SHP77 (cell line): ENCODE results near the gene PPFIBP1.

Experiments
- DNase-seq, 2 experiments: peaks; one replicate each; lab custom pipeline; 2025; lab: John Stamatoyannopoulos, UW

The PPFIBP1 gene

DNA sequence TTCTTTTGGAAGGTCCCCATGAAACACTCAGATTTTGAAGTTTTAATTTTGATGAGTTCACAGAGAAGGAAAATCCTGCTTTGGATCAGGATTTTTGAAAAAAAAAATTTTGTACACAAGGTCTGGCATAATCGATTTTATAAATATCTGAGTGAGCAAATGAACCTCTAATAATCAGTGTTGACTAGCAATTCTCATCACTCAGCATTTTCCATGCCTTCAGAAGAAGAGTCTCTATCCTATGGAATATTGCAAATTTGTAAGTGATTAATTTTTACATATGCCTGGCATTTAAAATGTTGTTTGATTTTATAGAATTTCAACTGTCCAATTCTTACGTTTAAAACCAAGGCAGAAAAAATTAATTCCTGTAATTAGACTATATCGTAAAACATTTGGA, 141.7 kb downstream of the PPFIBP1 start:
- DNase-seq: no peak

GRCh38 chr12:27666510-27666909, 142.5 kb downstream of the PPFIBP1 start:
- no peak for DNase-seq

DNA sequence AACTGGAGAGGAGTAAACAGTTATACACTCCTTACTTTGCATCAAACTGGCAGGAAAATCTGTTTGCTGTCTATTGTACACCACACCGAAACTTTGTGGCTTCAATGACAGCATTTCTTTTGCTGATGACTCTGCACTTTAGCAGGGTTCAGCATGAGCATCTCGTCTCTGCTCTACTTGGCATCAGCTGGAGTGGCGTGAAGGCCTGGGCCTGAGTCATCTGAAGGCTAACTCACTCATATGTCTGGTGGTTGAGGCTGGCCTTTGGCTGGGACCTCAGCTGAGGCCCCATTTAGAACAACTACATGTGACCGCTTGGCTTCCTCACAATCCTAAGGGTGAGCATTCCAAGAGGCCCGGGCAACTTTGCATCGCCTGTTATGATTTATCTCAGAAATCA, 143.5 kb downstream of the PPFIBP1 start:
- DNase-seq: no peak

GRCh38 chr12:27672051-27672450, 148.0 kb downstream of the PPFIBP1 start:
- no peak for DNase-seq

DNA sequence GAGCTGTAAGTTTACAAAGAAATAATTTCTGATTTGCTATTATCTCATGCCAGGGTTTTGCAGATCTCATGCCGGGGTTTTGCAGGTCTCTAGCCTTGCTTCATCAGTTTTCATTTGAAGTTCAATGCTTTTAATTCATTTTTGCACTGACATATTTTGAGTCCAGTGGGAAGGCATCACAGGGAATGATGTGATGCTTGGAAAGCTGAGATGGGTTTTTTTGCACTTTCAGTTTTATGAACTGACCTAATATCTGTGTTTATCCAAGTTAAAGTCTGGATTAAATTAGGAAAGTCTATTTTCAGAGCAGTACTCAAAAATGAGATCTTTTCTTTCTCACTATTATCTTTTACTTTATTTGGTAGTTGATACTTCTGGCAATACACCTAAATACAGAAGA, 148.6 kb downstream of the PPFIBP1 start:
- no peak for DNase-seq

GRCh38 chr12:27673101-27673718, 149.2 kb downstream of the PPFIBP1 start:
- no peak for DNase-seq

GRCh38 chr12:27674989-27675388, 151.0 kb downstream of the PPFIBP1 start:
- DNase-seq: no peak

- DNase-seq: no peak
Observed at GRCh38 chr12:27680619-27681018, 156.6 kb downstream of the PPFIBP1 start.

DNA sequence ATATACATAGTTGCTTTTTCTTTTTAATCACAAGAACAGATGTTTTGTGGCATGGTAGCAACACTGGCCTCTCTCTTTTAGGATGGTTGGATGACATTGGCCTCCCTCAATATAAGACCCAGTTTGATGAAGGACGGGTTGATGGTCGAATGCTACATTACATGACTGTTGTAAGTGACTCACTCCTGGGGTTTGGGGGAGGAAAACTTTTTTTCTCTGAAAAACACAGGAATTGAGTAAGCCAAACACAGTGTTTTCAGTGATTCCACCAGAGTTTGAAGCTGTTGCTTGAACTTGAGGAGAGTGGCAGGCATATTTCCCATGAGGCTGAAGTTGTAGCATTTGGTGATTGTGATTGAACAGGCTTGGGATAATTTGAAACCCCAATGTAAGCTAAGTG, 158.5 kb downstream of the PPFIBP1 start:
- DNase-seq: no peak

GRCh38 chr12:27685274-27685673, 161.3 kb downstream of the PPFIBP1 start:
- no peak for DNase-seq

DNA sequence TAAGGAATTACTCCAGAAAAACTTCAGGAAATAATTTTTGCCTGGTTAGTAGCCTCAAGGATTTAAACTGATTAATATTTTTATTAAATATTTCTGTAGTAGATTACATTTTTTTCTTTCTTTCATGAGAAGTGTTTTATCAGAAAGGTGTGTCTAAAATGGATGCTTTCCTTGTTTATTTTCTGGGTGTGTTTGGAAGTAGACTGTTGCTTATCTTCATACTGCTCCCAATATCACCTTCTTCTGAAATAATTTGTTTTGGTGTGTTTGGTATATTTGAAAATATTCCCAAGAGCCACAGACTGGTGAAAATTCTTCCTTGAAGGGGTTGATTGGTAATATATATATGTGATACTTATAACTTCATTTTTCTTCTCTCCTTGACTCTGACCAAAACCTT, 162.1 kb downstream of the PPFIBP1 start:
- DNase-seq: no peak

- no peak for DNase-seq
Observed at GRCh38 chr12:27688671-27689070, 164.7 kb downstream of the PPFIBP1 start.

DNA sequence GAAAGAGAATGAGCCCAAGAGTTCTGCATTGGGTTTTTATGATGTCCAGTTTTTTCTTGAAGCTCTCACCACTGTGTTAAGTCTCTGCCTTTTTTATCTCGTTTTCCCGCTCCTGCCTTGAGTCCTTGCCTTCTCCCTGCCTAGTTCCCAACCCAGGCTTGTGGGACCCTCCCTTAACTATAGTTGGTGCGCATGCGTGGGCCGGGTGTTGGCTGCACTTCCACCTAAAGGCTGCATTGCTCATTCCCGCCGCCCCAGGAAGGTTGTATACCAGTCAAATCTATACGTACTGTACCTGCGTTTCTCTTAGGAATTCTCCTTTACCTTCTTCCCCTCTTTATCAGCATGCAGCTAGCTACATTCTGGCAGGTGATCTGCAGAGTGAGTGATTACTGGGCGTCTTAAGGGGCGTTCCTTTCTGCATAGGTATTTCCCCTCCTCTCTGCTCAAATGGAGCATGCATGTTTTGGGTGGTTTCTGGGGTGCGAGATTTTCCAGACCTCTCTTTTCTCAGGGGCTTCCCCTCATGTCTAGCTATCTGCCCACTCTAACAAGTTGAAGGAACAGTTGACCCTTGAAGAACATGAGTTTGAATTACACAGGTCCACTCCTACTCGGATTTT, 165.7 kb downstream of the PPFIBP1 start:
- no peak for DNase-seq

DNA sequence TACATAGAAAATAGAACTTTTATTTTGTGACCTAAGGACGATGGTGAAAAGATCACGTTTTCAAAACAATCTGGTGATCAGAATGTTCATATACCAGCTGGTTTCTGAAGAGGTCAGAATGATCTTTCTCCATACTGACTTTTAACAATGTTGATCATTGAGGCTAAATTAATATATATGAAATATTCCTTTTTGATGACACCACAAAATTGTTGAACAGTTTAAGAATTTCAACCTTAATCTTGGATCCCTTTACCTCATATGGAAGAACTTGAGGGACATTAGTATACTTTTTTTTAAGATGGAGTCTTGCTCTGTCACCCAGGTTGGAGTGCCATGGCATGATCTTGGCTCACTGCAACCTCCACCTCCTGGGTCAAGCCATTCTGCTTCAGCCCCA, 169.4 kb downstream of the PPFIBP1 start:
- DNase-seq: no peak

- no peak for DNase-seq
Observed at GRCh38 chr12:27695556-27696292, 171.7 kb downstream of the PPFIBP1 start.

DNA sequence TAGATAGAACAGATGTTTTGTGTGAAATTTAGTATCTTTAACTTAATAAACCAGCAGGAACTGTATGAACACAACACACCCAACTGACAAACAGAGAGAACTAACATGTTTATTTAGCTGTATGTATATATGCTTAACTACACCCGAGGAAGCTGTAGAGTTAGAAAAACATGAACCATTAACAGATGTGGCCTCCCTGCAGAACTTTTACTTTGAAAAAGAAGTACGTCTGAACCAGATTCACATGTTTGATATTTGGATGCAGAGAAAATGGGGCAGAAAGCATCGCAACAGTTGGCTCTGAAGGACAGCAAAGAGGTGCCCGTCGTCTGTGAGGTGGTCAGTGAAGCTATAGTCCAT, 172.3 kb downstream of the PPFIBP1 start, which contains the start of gene REP15:
Gene REP15, plus strand, starts transcription at position 155 of the 360 bp plus-strand sequence. Its CDS starts 116 bp downstream, at position 271.
- DNase-seq: no peak

DNA sequence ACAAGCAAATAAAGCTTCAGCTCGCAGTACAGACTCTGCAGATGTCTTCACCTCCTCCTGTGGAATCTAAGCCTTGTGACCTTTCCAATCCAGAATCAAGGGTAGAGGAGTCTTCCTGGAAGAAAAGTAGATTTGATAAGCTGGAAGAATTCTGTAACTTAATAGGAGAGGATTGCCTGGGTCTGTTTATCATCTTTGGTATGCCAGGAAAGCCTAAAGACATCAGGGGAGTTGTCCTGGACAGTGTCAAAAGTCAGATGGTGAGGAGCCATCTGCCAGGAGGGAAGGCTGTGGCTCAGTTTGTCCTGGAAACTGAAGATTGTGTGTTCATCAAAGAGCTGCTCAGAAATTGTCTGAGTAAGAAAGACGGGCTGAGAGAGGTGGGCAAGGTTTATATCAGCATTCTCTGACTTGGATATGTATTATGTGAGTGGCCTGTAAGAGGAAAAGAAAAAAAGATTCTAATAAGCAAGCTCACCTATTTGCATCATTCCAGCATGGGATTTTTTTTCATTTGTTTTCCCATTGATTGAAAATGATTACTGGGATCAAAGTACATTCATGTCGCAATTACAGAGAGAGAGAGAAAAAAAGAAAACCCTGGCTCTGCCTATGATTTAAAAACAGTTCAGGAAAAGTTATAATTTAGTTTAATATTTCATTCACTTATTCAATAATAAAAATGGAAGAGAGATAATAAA, 173.0 kb downstream of the PPFIBP1 start:
- DNase-seq: no peak

DNA sequence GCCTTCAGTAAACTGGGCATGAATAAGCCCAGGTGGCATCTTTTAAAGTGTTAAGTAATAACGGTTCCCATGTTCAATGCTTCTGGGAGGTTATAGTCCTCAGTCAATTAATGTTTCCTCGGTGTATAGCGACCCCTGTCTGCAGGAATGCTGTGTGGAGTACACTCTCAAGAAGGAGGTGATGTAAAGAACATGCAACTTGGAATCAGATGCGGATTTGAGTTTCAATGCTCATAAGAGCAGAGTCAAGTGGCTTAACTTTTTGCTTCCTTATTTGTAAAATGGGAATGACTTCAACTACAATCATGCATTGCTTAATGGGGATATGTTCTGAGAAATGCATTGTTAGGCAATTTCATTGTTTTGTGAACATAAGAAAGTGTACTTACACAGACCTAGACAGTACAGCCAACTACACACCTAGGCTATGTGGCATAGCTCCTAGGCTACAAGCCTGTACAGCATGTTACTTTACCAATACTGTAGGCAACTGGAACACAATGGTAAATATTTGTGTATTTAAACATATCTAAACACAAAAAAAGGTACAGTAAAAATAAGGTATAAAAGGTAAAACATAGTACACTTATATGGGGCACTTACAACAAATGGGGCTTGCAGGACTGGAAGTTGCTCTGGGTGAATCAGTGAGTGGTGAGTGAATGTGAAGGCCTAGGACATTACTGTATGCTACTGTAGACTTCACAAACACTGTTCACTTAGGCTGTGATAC, 179.9 kb downstream of the PPFIBP1 start:
- peak; percentile 61 to 78 for DNase-seq

- no peak for DNase-seq
Observed at GRCh38 chr12:27705263-27705662, 181.3 kb downstream of the PPFIBP1 start.

DNA sequence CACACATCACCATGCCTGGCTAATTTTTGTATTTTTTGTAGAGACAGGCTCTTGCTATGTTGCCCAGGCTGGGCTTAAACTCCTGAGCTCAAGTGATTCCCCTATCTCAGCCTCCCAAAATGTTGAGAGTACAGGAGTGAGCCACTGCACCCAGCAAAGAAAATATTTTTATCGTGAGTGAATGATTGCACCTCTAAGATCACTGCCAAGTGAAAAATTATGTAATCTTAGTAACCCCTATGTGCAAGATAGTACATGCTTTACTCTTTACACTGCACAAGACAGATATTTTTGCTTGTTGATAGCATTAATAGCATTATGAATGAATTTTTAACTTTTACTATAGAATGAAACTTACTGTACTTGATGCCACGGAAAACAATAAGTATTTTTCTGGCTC, 183.2 kb downstream of the PPFIBP1 start:
- DNase-seq: no peak

DNA sequence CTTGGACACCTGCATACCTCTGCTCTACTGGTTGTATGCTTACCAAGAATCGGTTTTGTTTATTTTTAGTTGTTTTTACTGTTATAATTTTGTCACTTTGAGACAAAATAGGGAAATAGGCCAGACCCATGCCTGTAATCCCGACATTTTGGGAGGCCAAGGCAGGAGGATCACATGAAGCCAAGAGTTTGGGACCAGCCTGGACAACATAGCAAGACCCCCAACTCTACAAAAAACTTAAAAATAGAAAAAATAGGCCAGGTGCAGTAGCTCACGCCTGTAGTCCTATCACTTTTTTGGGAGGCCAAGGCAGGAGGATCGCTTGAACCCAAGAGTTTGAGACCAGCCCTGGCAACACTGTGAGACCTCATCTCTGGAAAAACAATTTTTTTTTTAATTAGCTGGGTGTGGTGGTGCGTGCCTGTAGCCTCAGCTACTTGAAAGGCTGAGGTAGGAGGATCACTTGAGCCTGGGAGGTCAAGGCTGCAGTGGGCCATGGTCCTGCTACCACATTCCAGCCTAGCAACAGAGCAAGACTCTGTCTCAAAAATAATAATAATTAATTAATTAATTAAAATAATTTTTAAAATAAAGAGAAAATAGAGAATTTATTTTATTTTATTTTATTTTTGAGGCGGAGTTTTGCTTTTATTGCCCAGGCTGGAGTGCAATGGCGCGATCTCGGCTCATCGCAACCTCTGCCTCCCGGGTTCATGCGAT, 185.4 kb downstream of the PPFIBP1 start:
- no peak for DNase-seq
